H9 (cell line): Measurements from ENCODE around the gene YRDC. TPM values are rescaled to one million over a fixed set of nuclear protein-coding genes. Genes with fewer than 3 reads are reported as not detected.

Experiments
- DNase-seq: peaks from one replicate; pipeline ENCODE4 v3.0.0-alpha.2; 2017
- H2AFZ ChIP-seq: one replicate; pipeline ENCODE4 v1.6.1; 2013; ENCODE audit warnings: mild to moderate bottlenecking, low read length, control low read depth, moderate library complexity
- H2AK5ac ChIP-seq: 2 replicates; pipeline ENCODE4 v1.6.1; 2013; ENCODE audit warnings: low read length, control low read depth, mixed read lengths; ENCODE audit not compliant: insufficient read length
- H2BK120ac ChIP-seq: one replicate; pipeline ENCODE4 v1.6.1; 2013; ENCODE audit warnings: low read depth, mild to moderate bottlenecking, low read length, control low read depth, inconsistent platforms; ENCODE audit not compliant: poor library complexity, severe bottlenecking
- H2BK12ac ChIP-seq: 2 replicates; pipeline ENCODE4 v1.6.1; 2013; ENCODE audit warnings: low read length, control low read depth, mixed read lengths, low read depth; ENCODE audit not compliant: insufficient read length
- H2BK15ac ChIP-seq: 2 replicates; pipeline ENCODE4 v1.6.1; 2013; ENCODE audit warnings: low read depth, low read length, control low read depth
- H2BK20ac ChIP-seq: one replicate; pipeline ENCODE4 v1.6.1; 2013; ENCODE audit warnings: low read depth, mild to moderate bottlenecking, low read length, control low read depth, inconsistent platforms; ENCODE audit not compliant: poor library complexity, severe bottlenecking
- H2BK5ac ChIP-seq: 2 replicates; pipeline ENCODE4 v1.6.1; 2013; ENCODE audit warnings: low read length, control low read depth, mixed read lengths; ENCODE audit not compliant: insufficient read length
- H3K14ac ChIP-seq: 2 replicates; pipeline ENCODE4 v1.6.1; 2013; ENCODE audit warnings: low read length, control low read depth; ENCODE audit not compliant: insufficient read depth
- H3K18ac ChIP-seq: 2 replicates; pipeline ENCODE4 v1.6.1; 2013; ENCODE audit warnings: low read depth, mild to moderate bottlenecking, mixed read lengths, low read length, control low read depth; ENCODE audit not compliant: insufficient read length
- H3K23ac ChIP-seq: 2 replicates; pipeline ENCODE4 v1.6.1; 2013; ENCODE audit warnings: low read length, control low read depth, mixed read lengths, low read depth; ENCODE audit not compliant: insufficient read length
- H3K23me2 ChIP-seq: 2 replicates; pipeline ENCODE4 v1.6.1; 2013; ENCODE audit warnings: low read depth, mild to moderate bottlenecking, mixed read lengths, low read length, control low read depth; ENCODE audit not compliant: insufficient read length, poor library complexity, severe bottlenecking
- H3K27ac ChIP-seq: 2 replicates; pipeline ENCODE4 v1.5.1; 2013; ENCODE audit warnings: low read length, control low read depth, mixed read lengths, low read depth; ENCODE audit not compliant: insufficient read length
- H3K27me3 ChIP-seq: 2 replicates; pipeline ENCODE4 v1.6.1; 2013; ENCODE audit warnings: low read length, control low read depth, inconsistent platforms; ENCODE audit not compliant: insufficient read depth
- H3K4ac ChIP-seq: 2 replicates; pipeline ENCODE4 v1.6.1; 2013; ENCODE audit warnings: low read depth, mild to moderate bottlenecking, control low read depth, inconsistent platforms, low read length, moderate library complexity
- H3K4me1 ChIP-seq: 2 replicates; pipeline ENCODE4 v1.6.1; 2013; ENCODE audit warnings: low read length, control low read depth, inconsistent platforms; ENCODE audit not compliant: insufficient read depth
- H3K4me2 ChIP-seq: 2 replicates; pipeline ENCODE4 v1.6.1; 2013; ENCODE audit warnings: low read length, control low read depth, mixed read lengths; ENCODE audit not compliant: insufficient read length, insufficient read depth
- H3K56ac ChIP-seq: 2 replicates; pipeline ENCODE4 v1.6.1; 2013; ENCODE audit warnings: low read depth, mild to moderate bottlenecking, mixed read lengths, low read length, control low read depth; ENCODE audit not compliant: insufficient read length
- H3K79me1 ChIP-seq: 2 replicates; pipeline ENCODE4 v1.6.1; 2013; ENCODE audit warnings: low read depth, mild to moderate bottlenecking, moderate library complexity, low read length, control low read depth, inconsistent platforms; ENCODE audit not compliant: insufficient read depth, poor library complexity, severe bottlenecking
- H3K79me2 ChIP-seq: 2 replicates; pipeline ENCODE4 v1.6.1; 2013; ENCODE audit warnings: low read length, control low read depth, inconsistent platforms; ENCODE audit not compliant: insufficient read depth
- H3K9ac ChIP-seq: 2 replicates; pipeline ENCODE4 v1.6.1; 2013; ENCODE audit warnings: low read length, control low read depth, mixed read lengths; ENCODE audit not compliant: insufficient read length; ENCODE audit errors: extremely low read depth
- H3K9me3 ChIP-seq: one replicate; pipeline ENCODE4 v1.6.1; 2013; ENCODE audit warnings: low read depth, low read length, inconsistent platforms; ENCODE audit not compliant: control insufficient read depth
- H3T11ph ChIP-seq: one replicate; pipeline ENCODE4 v1.6.1; 2013; ENCODE audit warnings: mild to moderate bottlenecking, low read length, control low read depth, inconsistent platforms
- H4K20me1 ChIP-seq: one replicate; pipeline ENCODE4 v1.6.1; 2013; ENCODE audit not compliant: control insufficient read depth, insufficient read length, insufficient read depth
- H4K5ac ChIP-seq: 2 replicates; pipeline ENCODE4 v1.6.1; 2013; ENCODE audit warnings: low read depth, mild to moderate bottlenecking, mixed read lengths, low read length, control low read depth; ENCODE audit not compliant: insufficient read length
- H4K8ac ChIP-seq: replicated peaks from 2 replicates; pipeline ENCODE4 v1.6.1; 2013; ENCODE audit warnings: low read length, control low read depth, mixed read lengths, low read depth; ENCODE audit not compliant: insufficient read length
- H4K91ac ChIP-seq: 2 replicates; pipeline ENCODE4 v1.6.1; 2013; ENCODE audit warnings: low read depth, mild to moderate bottlenecking, moderate library complexity, mixed read lengths, low read length, control low read depth; ENCODE audit not compliant: insufficient read length
- H3K27ac Mint-ChIP-seq, 3 experiments: 2 replicates in 2 of 3; 3 replicates in 1 of 3; pipeline ENCODE4 v1.8.0; 2020 to 2021; ENCODE audit warnings: mixed read lengths in 3 of 3, mild to moderate bottlenecking in 1 of 3, moderate library complexity in 1 of 3
- H3K27me3 Mint-ChIP-seq: 2 replicates; pipeline ENCODE4 v1.8.0; 2021; ENCODE audit warnings: low read depth, mild to moderate bottlenecking, moderate library complexity, mixed read lengths
- H3K36me3 Mint-ChIP-seq, 3 experiments: 2 replicates in 2 of 3; 3 replicates in 1 of 3; pipeline ENCODE4 v1.8.0; 2020 to 2021; ENCODE audit warnings: low read depth in 3 of 3, mixed read lengths in 3 of 3; ENCODE audit not compliant: insufficient read depth in 1 of 3
- H3K4me1 Mint-ChIP-seq, 2 experiments: 2 replicates each; pipeline ENCODE4 v1.8.0; 2020; ENCODE audit warnings: mixed read lengths in 2 of 2
- H3K4me3 Mint-ChIP-seq, 2 experiments: 2 replicates in 1 of 2; 3 replicates in 1 of 2; pipeline ENCODE4 v1.8.0; 2020 to 2021; ENCODE audit warnings: mild to moderate bottlenecking in 2 of 2, mixed read lengths in 2 of 2, moderate library complexity in 1 of 2
- H3K9me3 Mint-ChIP-seq, 2 experiments: 2 replicates in 1 of 2; 3 replicates in 1 of 2; pipeline ENCODE4 v1.8.0; 2020; ENCODE audit warnings: mild to moderate bottlenecking in 2 of 2, mixed read lengths in 2 of 2, moderate library complexity in 1 of 2
- WGBS: extraction: QIAGEN DNeasy Blood & Tissue Kit; methylation state at CpG from one replicate; pipeline ENCODE4 v1.1.7; 2013; ENCODE audit warnings: missing lambda C conversion rate, low lambda C conversion rate, mixed read lengths; ENCODE audit not compliant: insufficient read length; ENCODE audit errors: extremely low coverage; 5-methylcytosine and 5-hydroxymethylcytosine counted together
- total RNA-seq: library from RNA; stranded (reverse); gene quantifications from 2 replicates; pipeline ENCODE4 v1.2.1, GENCODE V29; 2021
- TF ChIP-seq, protein P1 (sequence below): fragments of 200-600 bp; sonication (generic); conservative IDR thresholded peaks from 3 replicates; pipeline ENCODE4 v1.8.0; 2021; ENCODE audit warnings: antibody characterized with exemption, mild to moderate bottlenecking

YRDC gene
- total RNA-seq, 1 experiment from 2014 or later = 28.0 TPM

DNA sequence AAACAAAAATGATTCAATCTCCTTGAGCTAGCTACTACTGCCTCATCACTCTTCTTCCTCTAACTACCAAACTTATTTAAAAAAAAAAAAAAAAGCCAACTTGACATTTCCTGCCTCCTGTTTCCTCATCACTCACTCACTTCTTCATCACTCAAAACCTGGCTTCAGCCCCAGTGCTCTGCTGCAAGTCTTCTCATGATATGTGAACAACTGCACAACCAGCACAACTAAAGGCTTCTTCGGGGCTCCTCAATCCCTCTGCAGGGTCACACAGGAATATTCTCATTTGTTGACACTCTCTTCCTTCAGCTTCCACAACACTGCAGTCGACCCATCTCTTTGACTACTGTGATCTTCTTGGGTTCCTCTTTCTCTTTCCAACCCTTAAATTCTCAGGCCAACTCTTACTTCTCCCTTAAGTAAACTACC lies 43.8 kb upstream of the YRDC start:
- Histone ChIP-seq H2BK20ac (no peak overlapping the region), H2BK12ac (no peak overlapping the region), H2AFZ (no peak overlapping the region), H4K91ac (no peak overlapping the region), H3K27ac (no peak overlapping the region), H3K4me1 (no peaks in the 10 kb centered on the region), H4K5ac (no peak overlapping the region), H3K79me2 (peaks cover 2% of the 10 kb centered on the region; the same call in 1 of the 2 replicates), H3K23ac (no peak overlapping the region), H3K79me1 (peaks cover 8% of the 10 kb centered on the region), H2BK15ac (no peak overlapping the region), H3K9ac (no peak overlapping the region), H3K56ac (no peak overlapping the region), H2AK5ac (no peak overlapping the region), H2BK5ac (no peak overlapping the region), H4K8ac (no peak overlapping the region), H3K14ac (no peak overlapping the region), H3K27me3 (no peaks in the 10 kb centered on the region), H2BK120ac (no peak overlapping the region), H3K23me2 (no peaks in the 10 kb centered on the region), H3K18ac (no peak overlapping the region), H3K4me2 (no peak overlapping the region), H3K9me3 (no peaks in the 10 kb centered on the region), H3K4ac (no peak overlapping the region), H3T11ph (no peak overlapping the region), H4K20me1 (no peaks in the 10 kb centered on the region)
- DNase-seq = no peak
- Mint-ChIP-seq H3K27ac (no peak overlapping the region), H3K4me1 (no peaks in the 10 kb centered on the region), H3K9me3 (no peaks in the 10 kb centered on the region), H3K4me3 (no peak overlapping the region), H3K27me3 (no peaks in the 10 kb centered on the region), H3K36me3 (peaks cover 1 to 16% (median 7%) of the 10 kb centered on the region in 3 experiments; a peak in 5 of 7 replicates)
- TF ChIP-seq, protein P1, sequence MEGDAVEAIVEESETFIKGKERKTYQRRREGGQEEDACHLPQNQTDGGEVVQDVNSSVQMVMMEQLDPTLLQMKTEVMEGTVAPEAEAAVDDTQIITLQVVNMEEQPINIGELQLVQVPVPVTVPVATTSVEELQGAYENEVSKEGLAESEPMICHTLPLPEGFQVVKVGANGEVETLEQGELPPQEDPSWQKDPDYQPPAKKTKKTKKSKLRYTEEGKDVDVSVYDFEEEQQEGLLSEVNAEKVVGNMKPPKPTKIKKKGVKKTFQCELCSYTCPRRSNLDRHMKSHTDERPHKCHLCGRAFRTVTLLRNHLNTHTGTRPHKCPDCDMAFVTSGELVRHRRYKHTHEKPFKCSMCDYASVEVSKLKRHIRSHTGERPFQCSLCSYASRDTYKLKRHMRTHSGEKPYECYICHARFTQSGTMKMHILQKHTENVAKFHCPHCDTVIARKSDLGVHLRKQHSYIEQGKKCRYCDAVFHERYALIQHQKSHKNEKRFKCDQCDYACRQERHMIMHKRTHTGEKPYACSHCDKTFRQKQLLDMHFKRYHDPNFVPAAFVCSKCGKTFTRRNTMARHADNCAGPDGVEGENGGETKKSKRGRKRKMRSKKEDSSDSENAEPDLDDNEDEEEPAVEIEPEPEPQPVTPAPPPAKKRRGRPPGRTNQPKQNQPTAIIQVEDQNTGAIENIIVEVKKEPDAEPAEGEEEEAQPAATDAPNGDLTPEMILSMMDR = no peak
- no CpG with 5 or more reads among the region's 2 CpGs for WGBS
